Progenitor cell of endocrine pancreas (in vitro differentiated cells): ENCODE measurements around the gene TRAF1. TPM values are rescaled to one million over a fixed set of nuclear protein-coding genes. Genes with fewer than 3 reads are reported as not detected.
A peak's percentile ranks its signal among the peaks of the same experiment; 100 is the strongest.

Source experiments
- DNase-seq: peaks from one replicate; pipeline ENCODE4 v3.0.0; 2021; ENCODE audit warnings: low spot score; ENCODE audit not compliant: unreplicated experiment
- H3K27ac Mint-ChIP-seq: 2 replicates; pipeline ENCODE4 v1.8.0; 2021; ENCODE audit warnings: mild to moderate bottlenecking, moderate library complexity, mixed read lengths
- H3K27me3 Mint-ChIP-seq: 2 replicates; pipeline ENCODE4 v1.8.0; 2021; ENCODE audit warnings: mixed read lengths
- H3K36me3 Mint-ChIP-seq: 2 replicates; pipeline ENCODE4 v1.8.0; 2022; ENCODE audit warnings: mixed read lengths; ENCODE audit not compliant: insufficient read depth
- H3K4me1 Mint-ChIP-seq: 2 replicates; pipeline ENCODE4 v1.8.0; 2021; ENCODE audit warnings: low read depth, mixed read lengths
- H3K4me3 Mint-ChIP-seq: 2 replicates; pipeline ENCODE4 v1.8.0; 2021; ENCODE audit warnings: low read depth, mild to moderate bottlenecking, moderate library complexity, mixed read lengths
- H3K9me3 Mint-ChIP-seq: 2 replicates; pipeline ENCODE4 v1.8.0; 2021; ENCODE audit warnings: low read depth, mixed read lengths
- CTCF ChIP-seq: fragments of 200-600 bp; sonication (generic); IDR thresholded peaks from one replicate; pipeline ENCODE4 v1.5.0; 2021; ENCODE audit warnings: antibody characterized with exemption, mild to moderate bottlenecking; ENCODE audit not compliant: unreplicated experiment
- total RNA-seq: library from RNA; stranded (reverse); gene quantifications from 2 replicates; pipeline ENCODE4 v1.2.1, GENCODE V29; 2021

The TRAF1 gene
- total RNA-seq, 1 donor from 2014 or later, result 6.7 TPM

- Mint-ChIP-seq H3K27me3 (peaks cover 11% of the 10 kb centered on the region), H3K36me3 (no peaks in the 10 kb centered on the region), H3K9me3 (no peaks in the 10 kb centered on the region), H3K27ac (no peak overlapping the region), H3K4me1 (peaks cover 7% of the 10 kb centered on the region), H3K4me3 (peak overlapping the region; percentile 71)
- TF ChIP-seq CTCF, result no peak
- DNase-seq, result no peak
Measured at GRCh38 chr9:120927269-120928014, 846 bp upstream of the TRAF1 start.

- TF ChIP-seq CTCF, result no peak
- Mint-ChIP-seq H3K4me1 (peaks cover 18% of the 10 kb centered on the region), H3K27me3 (peaks cover 11% of the 10 kb centered on the region), H3K27ac (no peak overlapping the region), H3K4me3 (no peak overlapping the region), H3K36me3 (no peaks in the 10 kb centered on the region), H3K9me3 (no peaks in the 10 kb centered on the region)
- DNase-seq, result no peak
Measured at GRCh38 chr9:120925535-120926396, 830 bp downstream of the TRAF1 start.

- no peaks in the 10 kb centered on the region for H3K36me3 Mint-ChIP-seq
- peaks cover 18% of the 10 kb centered on the region for H3K4me1 Mint-ChIP-seq
- no peak for TF ChIP-seq CTCF
- H3K4me3 Mint-ChIP-seq, result no peak overlapping the region
- H3K9me3 Mint-ChIP-seq, result no peaks in the 10 kb centered on the region
- no peak overlapping the region for H3K27ac Mint-ChIP-seq
- H3K27me3 Mint-ChIP-seq, result peaks cover 11% of the 10 kb centered on the region
- no peak for DNase-seq
Measured at GRCh38 chr9:120924698-120925534, 1.7 kb downstream of the TRAF1 start.

GRCh38 chr9:120923620-120924328 lies 2.8 kb downstream of the TRAF1 start:
- Mint-ChIP-seq H3K4me1 (peaks cover 17% of the 10 kb centered on the region), H3K27me3 (peaks cover 11% of the 10 kb centered on the region), H3K27ac (no peak overlapping the region), H3K36me3 (no peaks in the 10 kb centered on the region), H3K9me3 (no peaks in the 10 kb centered on the region), H3K4me3 (no peak overlapping the region)
- no peak for TF ChIP-seq CTCF
- DNase-seq, result no peak
